ENCODE measurements around the gene TMTC2.

TMTC2 gene

DNA sequence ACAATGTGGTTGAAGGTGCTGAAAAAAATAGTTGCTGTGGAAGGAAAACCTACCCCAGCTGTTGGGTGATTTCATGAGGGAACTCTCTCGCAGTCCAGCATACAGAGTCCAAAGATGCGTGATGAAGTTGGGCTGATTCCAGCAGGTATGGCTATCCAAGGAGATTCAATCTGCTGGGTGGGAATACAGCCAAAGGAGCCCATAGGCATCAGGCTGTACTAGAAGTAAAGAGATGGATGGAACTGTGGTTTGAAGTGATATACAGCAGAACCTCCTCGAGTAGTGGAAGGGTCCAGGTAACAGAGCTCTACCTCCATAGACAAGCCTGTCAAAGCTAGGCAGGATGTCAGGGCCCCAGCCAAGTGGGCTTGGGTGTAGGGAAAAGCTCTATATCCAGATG is 11.5 kb upstream of the TMTC2 start:
- FAIRE-seq (no peak), DNase-seq (ENCODE audit: insufficient read length, low spot score) (no peak)

DNA sequence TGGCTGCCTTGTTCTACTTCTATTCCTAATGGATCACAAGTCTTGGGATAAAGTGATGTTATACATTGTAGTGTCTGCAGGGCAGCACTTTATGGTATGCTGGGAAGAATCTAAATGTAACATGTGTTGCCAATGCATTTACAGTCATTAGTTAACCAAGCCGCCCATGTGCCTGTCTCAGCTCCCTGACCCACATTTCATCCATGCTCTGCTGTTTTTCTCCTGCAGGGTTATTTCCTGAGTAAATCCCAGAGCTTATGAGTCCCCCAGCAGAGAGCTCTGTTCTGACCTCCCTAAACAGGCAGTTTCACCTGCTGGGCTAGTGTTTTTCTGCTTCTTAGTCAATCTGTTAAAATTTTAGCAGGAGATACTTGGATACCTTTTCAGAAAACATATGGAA is 4.4 kb upstream of the TMTC2 start:
- no peak for DNase-seq (ENCODE audit: insufficient read length, low spot score)
- FAIRE-seq, result no peak

DNA sequence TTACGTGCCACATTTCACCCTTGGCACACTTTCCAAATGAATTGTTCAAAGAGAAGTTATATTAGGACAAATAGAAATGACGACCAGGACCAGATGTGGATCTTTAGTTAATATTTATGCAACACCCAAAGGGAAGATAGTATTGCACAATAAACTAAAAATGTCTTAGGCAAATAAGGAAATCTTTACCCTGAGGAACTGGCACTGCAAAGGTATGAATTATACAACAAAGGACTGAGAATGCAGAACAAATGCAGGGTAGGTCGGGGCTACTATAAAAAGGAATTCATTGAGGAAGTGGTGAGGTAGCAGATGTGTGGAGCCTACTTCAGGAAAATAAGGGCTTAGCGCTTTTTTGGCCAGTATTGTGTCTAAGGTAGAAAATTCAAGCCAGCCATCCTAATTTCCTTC is 3.9 kb upstream of the TMTC2 start:
- DNase-seq (ENCODE audit: insufficient read length, low spot score) (no peak), FAIRE-seq (peak; percentile 49)

DNA sequence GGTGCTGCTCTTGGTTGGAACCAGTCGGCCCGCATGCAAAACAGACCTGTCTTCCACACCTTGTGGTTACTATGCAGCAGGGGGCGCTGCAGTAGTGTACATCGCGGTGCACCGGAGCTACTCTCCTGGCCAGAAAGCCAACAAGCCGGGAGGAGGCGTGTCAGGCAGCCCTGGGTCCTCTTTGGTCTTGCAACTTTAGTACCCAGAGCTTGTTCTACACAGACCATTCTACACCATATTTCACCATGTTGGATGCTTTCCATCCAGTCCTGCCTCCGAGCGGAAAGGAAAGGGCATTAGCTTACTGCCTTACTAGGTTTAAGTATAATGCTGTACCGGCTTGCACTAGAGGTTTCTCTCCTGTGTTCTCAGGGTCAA is 927 bp upstream of the TMTC2 start:
- DNase-seq (ENCODE audit: insufficient read length, low spot score), result peak; percentile 44
- peak; percentile 97 for FAIRE-seq

DNA sequence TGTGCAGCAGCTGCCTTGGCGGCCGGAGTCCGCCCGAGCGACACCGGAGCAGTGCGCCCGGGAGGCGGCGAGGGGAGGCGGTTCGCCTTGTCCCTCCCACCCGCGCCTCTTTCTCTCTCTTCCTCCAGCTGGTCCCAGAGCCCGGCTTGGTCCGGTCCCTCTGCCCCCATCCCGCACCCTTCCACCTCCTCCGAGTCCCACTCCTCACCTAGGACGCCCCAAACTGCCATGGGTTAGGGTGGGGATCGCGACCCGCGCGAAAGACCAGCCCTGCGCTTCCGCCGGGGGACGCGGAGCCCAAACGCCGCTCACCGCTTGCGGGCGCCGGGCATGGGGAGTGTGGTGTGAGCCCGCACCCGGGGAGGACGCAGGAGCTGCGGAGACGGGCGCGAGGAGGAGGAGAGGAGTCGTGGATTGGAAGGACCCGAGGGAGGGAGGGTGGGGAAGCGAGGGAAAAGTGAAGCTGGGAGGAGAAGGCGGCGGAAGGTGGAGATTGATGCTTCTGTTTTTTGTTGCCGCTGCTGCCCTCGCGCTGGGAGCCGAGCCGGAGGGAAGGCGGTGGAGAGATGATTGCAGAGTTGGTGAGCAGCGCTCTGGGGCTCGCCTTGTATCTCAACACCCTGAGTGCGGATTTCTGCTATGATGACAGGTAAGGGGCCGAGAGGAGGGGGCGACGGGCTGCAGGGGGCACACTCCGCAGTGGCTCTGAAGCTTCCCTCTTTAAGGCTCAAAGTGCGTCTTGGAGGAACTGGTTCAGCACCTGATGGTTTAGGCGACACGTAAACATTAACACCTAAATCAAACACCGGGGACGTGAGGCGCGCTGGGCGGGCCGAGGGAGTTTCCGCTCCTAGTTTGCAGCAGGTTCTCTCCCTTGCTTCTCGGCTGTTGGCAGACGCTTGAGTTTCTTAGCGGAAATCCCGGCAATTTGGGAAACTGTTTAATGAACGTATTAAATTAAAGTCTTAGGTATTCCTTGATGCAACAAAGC is 610 bp downstream of the TMTC2 start:
- DNase-seq (ENCODE audit: insufficient read length, low spot score), result peak; percentile 24
- FAIRE-seq, result peak; percentile 86

DNA sequence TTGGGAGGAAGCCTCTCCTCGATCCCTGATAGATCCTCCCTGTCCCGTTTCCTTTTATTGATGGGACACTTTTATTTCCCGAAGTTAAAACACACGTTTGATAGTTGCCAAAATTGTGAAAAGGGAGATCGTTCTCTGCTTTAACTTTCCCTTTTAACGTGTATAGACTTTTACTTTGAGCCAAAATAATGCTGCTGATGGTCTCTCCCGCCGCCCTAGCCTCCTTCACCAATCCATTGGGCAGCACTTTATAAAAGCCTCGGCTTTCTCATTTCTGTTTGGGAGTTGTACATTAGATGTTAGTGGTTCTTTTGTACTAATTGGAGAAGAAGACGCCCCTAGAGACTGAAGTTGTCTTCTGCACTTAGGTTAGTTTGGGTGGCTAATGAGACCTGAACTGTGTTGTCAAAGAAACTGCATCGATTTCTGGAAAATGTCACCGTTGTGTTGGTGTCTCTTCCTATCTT is 1.4 kb downstream of the TMTC2 start:
- no peak for DNase-seq (ENCODE audit: insufficient read length, low spot score)
- FAIRE-seq, result peak; percentile 31

DNA sequence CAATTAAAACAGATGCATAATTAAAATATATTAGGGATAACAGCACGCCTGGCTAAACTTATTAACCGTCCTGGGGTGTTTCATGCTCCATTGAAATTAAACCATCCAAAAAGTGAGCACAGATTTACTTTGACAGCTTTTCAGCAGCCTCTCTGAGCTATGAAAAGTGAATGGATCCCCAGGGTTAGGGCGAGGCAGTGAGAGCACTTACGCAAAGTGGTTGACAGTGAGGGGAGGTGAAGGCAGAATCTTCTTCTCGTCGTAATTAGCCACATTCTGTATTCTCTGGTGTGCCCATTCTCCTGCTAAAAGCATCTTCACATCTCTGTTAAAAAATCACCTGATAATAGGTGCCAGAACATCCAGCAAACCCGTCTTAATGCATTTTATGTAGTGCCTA is 1.9 kb downstream of the TMTC2 start:
- DNase-seq (ENCODE audit: insufficient read length, low spot score) (no peak), FAIRE-seq (peak; percentile 26)

DNA sequence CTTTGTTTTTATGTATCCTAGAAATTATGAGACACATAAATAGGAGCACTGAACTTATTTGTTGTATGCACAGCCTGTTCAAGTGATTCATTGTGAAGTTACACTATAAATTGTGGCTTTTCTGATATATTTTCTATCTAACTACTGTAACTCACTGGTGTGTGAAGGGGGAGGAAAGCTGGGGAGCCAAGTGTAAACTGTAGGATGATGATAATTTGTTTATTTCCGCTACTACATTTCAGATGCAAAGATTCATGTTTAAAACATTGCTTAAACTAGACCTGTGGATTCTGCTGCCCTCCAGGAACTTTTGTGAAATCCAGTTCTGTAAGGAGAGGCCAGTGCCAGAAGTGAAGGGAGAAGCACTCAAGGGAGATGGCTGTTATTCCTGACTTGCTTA is 3.3 kb downstream of the TMTC2 start:
- DNase-seq (ENCODE audit: insufficient read length, low spot score), result no peak
- FAIRE-seq, result no peak

DNA sequence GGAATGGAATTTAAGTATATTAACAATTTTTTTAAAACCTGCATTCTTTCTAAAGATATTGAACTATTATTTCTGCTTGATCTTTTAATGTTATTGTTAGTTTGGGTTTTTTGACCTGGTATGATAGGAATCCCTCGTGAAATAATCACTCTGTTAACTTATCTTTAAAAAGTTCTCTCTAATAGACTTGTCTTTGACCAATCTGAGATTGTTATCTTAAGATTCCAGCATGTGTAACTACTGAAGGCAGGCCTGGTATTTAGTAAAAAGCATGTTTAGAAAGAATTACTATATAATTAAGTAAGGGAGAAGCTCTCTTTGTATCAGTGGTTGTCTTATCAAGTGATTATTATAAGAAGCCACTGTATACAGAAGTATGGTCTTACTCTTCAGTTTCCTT is 4.8 kb downstream of the TMTC2 start:
- FAIRE-seq, result no peak
- no peak for DNase-seq (ENCODE audit: insufficient read length, low spot score)

DNA sequence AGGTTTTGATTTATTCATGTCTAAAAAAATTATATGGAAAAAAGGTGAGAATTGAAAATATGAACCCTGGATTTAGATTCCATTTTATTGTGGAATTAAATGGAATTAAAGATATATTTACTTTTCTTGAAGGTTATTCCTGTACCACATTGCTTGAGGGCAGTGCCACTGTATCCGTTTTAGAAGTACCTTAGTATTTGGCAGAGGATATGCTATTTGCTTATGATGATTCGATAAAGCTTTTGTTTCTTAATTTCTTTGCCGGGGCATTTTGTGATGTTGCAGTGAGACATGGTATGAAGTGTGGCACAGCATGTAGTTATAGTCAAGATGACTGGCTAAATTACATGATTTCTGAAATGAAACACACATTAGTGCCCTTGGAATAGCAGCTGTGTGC is 7.6 kb downstream of the TMTC2 start:
- FAIRE-seq, result no peak
- no peak for DNase-seq (ENCODE audit: insufficient read length, low spot score)

DNA sequence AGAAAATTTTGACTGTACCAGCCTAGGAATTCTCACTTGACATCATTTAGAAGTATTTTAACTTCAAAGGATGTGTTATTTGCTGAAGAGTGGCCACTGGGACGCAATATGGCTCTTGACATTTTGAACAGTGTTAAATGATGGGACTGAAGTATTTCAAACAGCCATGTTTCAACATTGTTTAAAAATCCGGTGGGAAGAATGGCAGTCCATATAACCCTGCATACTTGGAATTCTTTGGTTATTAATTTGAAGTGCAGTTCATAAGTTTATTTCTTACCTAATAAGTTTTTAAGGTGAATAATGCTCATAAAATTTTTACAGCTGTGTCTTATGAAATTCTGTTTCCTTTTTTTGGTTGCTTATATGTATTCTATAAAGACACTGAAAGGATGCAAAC is 8.3 kb downstream of the TMTC2 start:
- FAIRE-seq (no peak), DNase-seq (ENCODE audit: insufficient read length, low spot score) (no peak)

DNA sequence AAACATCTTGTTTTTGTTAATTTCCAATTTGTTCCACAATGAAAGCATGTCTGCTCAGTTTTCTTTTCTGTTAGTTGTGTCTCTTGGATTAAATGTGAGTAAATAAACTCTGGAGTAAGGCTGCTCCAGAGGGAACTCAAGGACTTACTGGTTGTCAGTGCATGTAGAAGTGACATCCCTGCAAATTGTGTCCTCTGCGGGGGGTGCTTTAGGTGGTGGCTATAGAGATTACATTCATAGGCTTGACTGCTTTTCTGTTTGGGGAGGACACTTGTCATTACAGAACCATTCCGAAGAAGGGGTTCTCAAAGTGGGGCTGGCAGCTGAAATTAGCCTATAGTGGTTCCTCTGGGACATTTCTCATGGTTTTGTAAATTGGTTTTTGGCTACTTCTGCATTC is 8.8 kb downstream of the TMTC2 start:
- DNase-seq (ENCODE audit: insufficient read length, low spot score), result no peak
- no peak for FAIRE-seq

DNA sequence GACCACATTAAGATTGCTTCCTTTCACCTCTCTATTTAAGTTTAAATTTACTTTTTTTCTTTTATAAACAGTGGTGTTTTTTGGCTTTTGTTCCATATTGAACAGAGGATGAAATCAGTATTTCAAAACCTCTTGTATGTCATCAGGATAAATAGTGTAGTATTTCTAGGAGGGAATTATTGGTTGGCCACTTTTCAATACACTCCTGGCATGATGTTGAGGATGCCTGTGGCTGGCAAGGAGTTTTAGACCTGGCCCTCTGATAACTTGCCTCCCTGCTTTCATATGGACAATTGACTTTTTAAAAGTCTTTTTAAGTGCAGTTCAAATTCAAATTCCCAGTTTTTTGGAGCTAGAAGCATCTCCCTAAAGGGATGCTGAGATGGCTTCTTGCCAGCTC is 9.8 kb downstream of the TMTC2 start:
- FAIRE-seq, result no peak
- DNase-seq (ENCODE audit: insufficient read length, low spot score), result no peak

DNA sequence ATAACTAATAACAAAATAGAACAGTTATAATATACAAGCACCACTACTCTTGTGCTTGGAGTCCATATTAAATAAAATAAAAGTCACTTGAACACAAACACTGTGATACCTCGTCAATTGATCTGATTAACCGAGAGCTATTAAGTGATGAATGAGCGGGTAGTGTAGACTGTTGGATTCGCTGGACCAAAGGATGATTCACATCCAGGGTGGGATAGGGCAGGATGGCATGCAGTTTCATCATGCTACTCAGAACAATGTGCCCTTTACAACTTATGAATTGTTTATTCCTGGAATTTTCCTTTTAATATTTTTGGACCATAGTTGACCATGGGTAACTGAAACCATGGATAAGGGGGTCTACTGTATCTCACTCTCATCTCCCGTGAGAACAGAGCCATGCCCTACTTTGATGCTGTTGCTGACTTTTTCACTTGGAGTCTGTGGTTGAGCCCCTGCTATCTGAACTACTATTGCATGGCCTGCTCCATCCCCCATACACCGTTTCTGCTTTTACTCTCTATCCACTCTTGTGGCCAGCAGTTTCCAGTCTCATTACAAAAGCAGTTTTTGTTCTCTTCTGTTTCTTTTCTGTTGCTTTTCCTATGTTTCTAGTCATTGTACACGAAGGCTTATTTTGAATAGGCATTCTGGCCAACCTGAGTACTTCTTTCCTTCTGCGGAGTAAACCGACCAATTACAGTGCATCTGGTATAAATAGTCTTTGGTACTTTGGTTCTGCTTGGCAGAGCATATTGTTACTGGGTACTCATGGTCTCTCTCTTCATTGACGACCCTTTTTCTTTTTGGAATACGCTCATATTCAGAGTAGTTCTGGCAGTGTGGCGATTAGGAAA is 12.2 kb downstream of the TMTC2 start:
- no peak for DNase-seq (ENCODE audit: insufficient read length, low spot score)
- no peak for FAIRE-seq

DNA sequence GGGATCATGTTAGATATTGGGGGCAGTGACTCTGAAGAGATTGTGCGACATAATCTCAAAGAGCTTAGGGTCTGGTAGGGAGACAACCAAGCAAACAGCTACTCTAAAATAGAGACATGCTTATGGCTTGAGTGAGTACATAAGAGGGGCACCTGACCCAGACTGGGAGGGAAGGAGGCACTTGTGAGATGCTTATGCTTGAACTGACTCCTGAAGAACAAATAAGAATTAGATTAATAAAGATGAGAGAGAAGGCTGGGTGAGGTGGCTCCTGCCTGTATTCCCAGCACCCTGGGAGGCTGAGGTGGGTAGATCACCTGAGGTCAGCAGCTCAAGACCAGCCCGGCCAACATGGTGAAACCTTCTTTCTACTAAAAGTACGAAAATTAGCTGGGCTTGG is 19.1 kb downstream of the TMTC2 start:
- FAIRE-seq (no peak), DNase-seq (ENCODE audit: insufficient read length, low spot score) (no peak)

DNA sequence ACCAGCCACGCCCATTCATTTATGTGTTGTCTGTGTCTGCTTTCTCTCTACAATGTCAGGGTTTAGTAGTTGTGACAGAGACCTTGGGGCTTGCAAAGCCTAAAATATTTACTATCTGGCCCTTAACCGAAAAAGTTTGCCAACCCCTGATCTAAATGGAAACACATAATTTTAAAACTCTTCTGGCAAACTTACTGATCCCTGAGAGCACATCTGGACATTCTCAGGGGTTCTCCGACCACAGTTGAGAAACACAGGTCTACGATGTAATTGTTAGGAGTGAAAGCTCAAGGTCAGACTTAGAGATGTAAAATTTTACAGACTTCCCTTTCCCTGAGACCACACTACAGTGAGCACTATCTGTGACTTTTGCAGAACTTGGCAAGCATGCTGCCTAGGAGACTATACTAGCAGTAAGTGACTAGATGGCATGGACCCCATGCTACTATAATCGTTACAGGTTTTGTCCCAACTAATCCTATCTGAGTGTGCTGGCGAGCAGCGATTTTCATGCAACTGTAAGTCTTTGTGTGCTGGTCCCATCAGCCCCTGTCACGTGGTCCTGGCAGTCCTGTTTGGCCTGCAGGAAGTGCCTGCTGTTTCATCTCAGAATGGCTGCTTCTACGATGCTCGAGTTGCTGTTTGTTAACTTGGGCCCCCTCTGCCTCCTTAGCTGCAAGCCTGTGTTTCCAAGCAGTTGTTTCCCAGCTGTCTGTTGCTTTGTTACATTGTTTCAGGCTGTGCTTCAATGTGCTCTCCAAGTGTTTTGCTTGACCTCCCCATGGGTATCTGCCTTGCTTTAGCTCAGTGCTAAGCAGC is 21.6 kb downstream of the TMTC2 start:
- FAIRE-seq (no peak), DNase-seq (ENCODE audit: insufficient read length, low spot score) (no peak)

DNA sequence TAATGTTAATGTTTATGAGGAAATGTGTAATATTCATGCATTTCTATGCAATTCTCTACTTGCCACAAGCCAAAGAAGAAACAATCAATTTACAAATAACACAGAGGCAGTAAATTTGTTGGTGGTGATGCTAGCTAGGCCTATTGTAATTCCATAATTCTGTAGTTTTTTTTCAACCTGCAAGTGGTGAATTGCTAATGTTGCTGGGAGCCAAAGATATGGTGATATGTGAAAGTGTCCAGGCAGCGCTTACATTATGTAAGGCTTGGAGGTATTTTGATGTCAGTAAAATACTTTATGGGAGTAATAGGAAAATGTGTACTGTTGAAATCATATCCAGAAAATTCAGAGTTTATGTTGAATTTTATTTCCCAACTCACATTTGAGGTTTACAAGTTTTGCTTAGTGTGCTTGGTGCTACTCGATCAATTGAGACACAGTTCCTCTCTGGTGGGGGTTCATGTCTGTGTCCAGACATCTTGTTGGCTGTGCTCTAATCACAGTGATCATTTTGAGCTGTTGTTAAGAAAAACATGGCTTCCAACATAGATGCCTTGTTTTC is 23.2 kb downstream of the TMTC2 start:
- no peak for FAIRE-seq
- no peak for DNase-seq (ENCODE audit: insufficient read length, low spot score)

DNA sequence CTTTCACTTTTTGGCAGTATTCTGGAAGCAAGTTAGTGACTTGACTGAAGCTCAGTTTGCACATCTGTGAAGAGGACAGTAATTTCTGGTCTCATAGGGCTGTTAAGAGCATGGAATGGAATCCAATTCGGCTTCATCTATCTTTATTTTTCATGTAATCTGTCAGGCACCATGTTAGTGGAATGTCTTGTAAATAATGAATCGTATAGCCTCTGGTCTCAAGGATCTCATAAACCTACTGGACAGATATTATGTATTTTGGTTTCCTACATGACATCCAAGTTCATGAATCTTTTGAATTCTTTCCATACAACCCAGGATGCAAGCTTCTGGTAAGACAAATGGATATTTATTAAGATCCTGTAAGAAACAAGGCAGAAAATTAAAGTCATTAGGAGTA is 24.0 kb downstream of the TMTC2 start:
- FAIRE-seq (no peak), DNase-seq (ENCODE audit: insufficient read length, low spot score) (no peak)

DNA sequence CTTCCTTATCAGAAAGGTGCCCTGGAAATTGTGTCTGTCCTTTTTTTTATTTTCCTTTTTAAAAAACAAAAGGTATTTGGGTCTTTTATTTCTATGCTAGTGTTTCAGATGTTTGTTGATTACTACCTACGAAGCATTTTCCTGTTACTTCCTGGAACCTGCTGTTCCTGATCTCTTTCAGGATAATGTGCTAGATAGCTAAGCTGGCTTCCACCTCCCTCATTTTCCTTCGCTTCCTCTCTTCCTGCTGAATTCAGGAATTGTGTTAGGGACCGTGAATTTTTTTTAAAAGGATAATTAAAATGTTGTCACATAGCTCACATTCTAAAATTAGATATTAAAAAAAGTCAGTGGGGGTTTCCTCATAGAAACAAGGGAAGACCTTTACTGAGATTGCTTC is 27.7 kb downstream of the TMTC2 start:
- DNase-seq (ENCODE audit: insufficient read length, low spot score), result no peak
- no peak for FAIRE-seq

DNA sequence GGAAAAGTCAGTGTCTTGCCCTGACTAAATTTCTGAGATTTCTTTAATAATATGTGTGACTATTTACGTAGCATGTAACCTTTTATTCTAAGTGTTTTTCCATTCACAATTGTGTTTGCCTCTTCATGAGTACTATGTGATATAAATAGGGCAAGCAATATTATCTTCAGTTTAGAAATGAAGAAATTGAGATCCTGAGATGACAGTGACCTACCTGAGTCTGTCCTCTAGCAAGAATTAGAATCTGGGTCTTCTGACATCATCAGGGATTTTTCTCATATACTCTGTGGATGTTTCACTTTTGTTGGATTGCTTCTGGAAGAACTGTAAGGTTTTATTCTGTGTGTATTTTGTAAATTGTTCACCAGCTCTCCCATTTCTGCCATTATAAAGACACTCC is 35.0 kb downstream of the TMTC2 start:
- DNase-seq (ENCODE audit: insufficient read length, low spot score) (no peak), FAIRE-seq (peak; percentile 26)

DNA sequence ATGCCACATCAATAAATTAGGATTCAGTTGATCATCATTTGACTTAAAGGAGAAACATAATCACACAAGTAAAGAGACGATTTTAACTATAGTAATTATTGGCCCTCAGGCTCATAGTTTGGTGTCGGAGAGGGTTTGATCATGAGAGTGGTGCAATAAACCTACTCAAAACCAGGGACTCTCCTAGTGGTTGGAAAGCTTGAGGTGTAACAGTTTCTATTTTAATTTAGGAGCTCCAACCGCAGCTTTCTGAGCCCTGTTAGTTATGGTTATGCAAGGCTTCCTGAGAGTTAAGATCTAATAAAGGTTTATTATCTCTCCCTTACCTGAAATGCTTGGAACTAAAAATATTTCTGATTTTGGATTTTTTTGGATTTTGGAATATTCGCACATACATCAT is 36.4 kb downstream of the TMTC2 start:
- FAIRE-seq, result no peak
- DNase-seq (ENCODE audit: insufficient read length, low spot score), result no peak

Data from GM19239 (cell line).